HCT116 (cell line): ENCODE data around the gene PHLDB3. TPM values are rescaled to one million over a fixed set of nuclear protein-coding genes. Genes with fewer than 3 reads are reported as not detected.

Source experiments
- ATAC-seq: fragments of 200-7000 bp; cut with Tn5 transposase; 2 replicates; pipeline ENCODE4 v1.9.1; 2020; ENCODE audit warnings: mild to moderate bottlenecking, moderate library complexity
- BruUV-seq: library from RNA; stranded (reverse); fragments of 400-500 nt; replicated peaks from 2 replicates; lab custom pipeline; 2021; lab: Mats Ljungman, UMichigan
- CTCF ChIA-PET: fragments of 300-600 bp; sonication (Branson Sonifier 250); formaldehyde crosslinking; loops from one replicate; lab custom pipeline; 2021; ENCODE audit warnings: antibody characterized with exemption; lab: Charles Lee
- POLR2A ChIA-PET: fragments of 300-600, 350-600 bp; sonication (Branson Sonifier 250); formaldehyde crosslinking; loops from one replicate; lab custom pipeline; 2021; ENCODE audit warnings: antibody characterized with exemption; lab: Charles Lee
- RAD21 ChIA-PET, 2 experiments: fragments of 300-600 bp; sonication (Branson Sonifier 250); formaldehyde crosslinking; loops; one replicate each; lab custom pipeline; 2023; ENCODE audit warnings: low total read pairs in 2 of 2; ENCODE audit not compliant: uncharacterized antibody in 2 of 2, unreplicated experiment in 2 of 2, low non-redundant PET in 1 of 2; lab: Charles Lee
- DNase-seq: peaks from one replicate; pipeline ENCODE4 v3.0.0-alpha.2; 2010; ENCODE audit warnings: low read depth, low spot score
- H2AFZ ChIP-seq: fragments of 200-600 bp; shearing (Covaris generic), sonication (generic); 2 replicates; pipeline ENCODE4 v1.6.1; 2017; ENCODE audit warnings: low read depth, mixed run types, mixed read lengths, antibody characterized with exemption, low read length; ENCODE audit not compliant: poor library complexity, severe bottlenecking
- H3K27ac ChIP-seq: 2 replicates; pipeline ENCODE4 v1.5.1; 2012; ENCODE audit warnings: low read depth, low read length
- H3K27me3 ChIP-seq: fragments of 200-600 bp; sonication (generic); 2 replicates; pipeline ENCODE4 v1.6.1; 2016; ENCODE audit warnings: mixed run types, low read length, mixed read lengths; ENCODE audit not compliant: insufficient read depth
- H3K36me3 ChIP-seq, 2 experiments: fragments of 200-500 bp in 1 of 2; fragments of 200-600 bp in 1 of 2; sonication (Bioruptor generic) in 1 of 2; sonication (generic) in 1 of 2; 2 replicates each; pipeline versions ENCODE4 v1.5.1 to v1.6.1; 2014 to 2016; ENCODE audit warnings: low read length in 2 of 2, inconsistent platforms in 1 of 2, mixed read lengths in 1 of 2, mixed run types in 1 of 2; ENCODE audit not compliant: insufficient read depth in 2 of 2, control insufficient read depth in 1 of 2
- H3K4me1 ChIP-seq, 2 experiments: fragments of 200-600 bp in 1 of 2; sonication (generic) in 1 of 2; 2 replicates each; pipeline versions ENCODE4 v1.5.1 to v1.6.1; 2012 to 2017; ENCODE audit warnings: low read length in 2 of 2, inconsistent platforms in 1 of 2, mild to moderate bottlenecking in 1 of 2, mixed read lengths in 1 of 2, mixed run types in 1 of 2, moderate library complexity in 1 of 2; ENCODE audit not compliant: insufficient read depth in 2 of 2, control insufficient read depth in 1 of 2
- H3K4me2 ChIP-seq: fragments of 200-600 bp; sonication (generic); 2 replicates; pipeline ENCODE4 v1.6.1; 2017; ENCODE audit warnings: mixed run types, low read length, mixed read lengths
- H3K4me3 ChIP-seq, 2 experiments: fragments of 200-600 bp in 1 of 2; sonication (generic) in 1 of 2; replicated peaks in 1 of 2; 2 replicates each; pipeline ENCODE4 v1.5.1; 2011 to 2016; ENCODE audit warnings: low read length in 2 of 2, control low read depth in 1 of 2, low read depth in 1 of 2, mild to moderate bottlenecking in 1 of 2, mixed read lengths in 1 of 2, mixed run types in 1 of 2
- H3K79me2 ChIP-seq: fragments of 200-600 bp; sonication (generic); 2 replicates; pipeline ENCODE4 v1.6.1; 2017; ENCODE audit warnings: mild to moderate bottlenecking, mixed run types, low read length, moderate library complexity, mixed read lengths; ENCODE audit not compliant: insufficient read depth
- H3K9ac ChIP-seq: fragments of 200-600 bp; sonication (generic); 2 replicates; pipeline ENCODE4 v1.6.1; 2016; ENCODE audit warnings: low read length, mixed read lengths
- H3K9me2 ChIP-seq: fragments of 200-600 bp; sonication (generic), shearing (Covaris generic); 2 replicates; pipeline ENCODE4 v1.6.1; 2017; ENCODE audit warnings: mixed run types, mild to moderate bottlenecking, moderate library complexity; ENCODE audit not compliant: insufficient read depth
- H3K9me3 ChIP-seq, 2 experiments: fragments of 200-500 bp in 1 of 2; fragments of 200-600 bp in 1 of 2; sonication (Bioruptor generic) in 1 of 2; sonication (generic) in 1 of 2; 2 replicates each; pipeline ENCODE4 v1.6.1; 2014 to 2017; ENCODE audit warnings: low read length in 2 of 2, mixed read lengths in 2 of 2, inconsistent platforms in 1 of 2, low read depth in 1 of 2, mild to moderate bottlenecking in 1 of 2, mixed run types in 1 of 2, moderate library complexity in 1 of 2; ENCODE audit not compliant: control insufficient read depth in 1 of 2, insufficient read depth in 1 of 2
- H4K20me1 ChIP-seq: fragments of 200-600 bp; sonication (generic), shearing (Covaris generic); 2 replicates; pipeline ENCODE4 v1.6.1; 2017; ENCODE audit warnings: mixed run types, mild to moderate bottlenecking, moderate library complexity; ENCODE audit not compliant: insufficient read depth
- ATF3 ChIP-seq: IDR thresholded peaks from 2 replicates; pipeline ENCODE4 v1.6.1; 2012
- CBX3 ChIP-seq: IDR thresholded peaks from 2 replicates; pipeline ENCODE4 v1.6.1; 2012; ENCODE audit warnings: low read depth
- CEBPB ChIP-seq: IDR thresholded peaks from 2 replicates; pipeline ENCODE4 v1.6.1; 2012; ENCODE audit warnings: low read depth
- CTCF ChIP-seq, 3 experiments: fragments of 200-600 bp in 1 of 3; sonication (generic) in 1 of 3; IDR thresholded peaks in 2 of 3; conservative IDR thresholded peaks in 1 of 3; 2 replicates each; pipeline ENCODE4 v1.5.1; 2012 to 2017; ENCODE audit warnings: low read depth in 2 of 3, low read length in 2 of 3, antibody characterized with exemption in 1 of 3, borderline replicate concordance in 1 of 3, control low read depth in 1 of 3, mild to moderate bottlenecking in 1 of 3, mixed read lengths in 1 of 3, mixed run types in 1 of 3, moderate library complexity in 1 of 3; ENCODE audit not compliant: insufficient read depth in 1 of 3
- EGR1 ChIP-seq: IDR thresholded peaks from 2 replicates; pipeline ENCODE4 v1.6.1; 2012; ENCODE audit warnings: low read depth
- ELF1 ChIP-seq: IDR thresholded peaks from 2 replicates; pipeline ENCODE4 v1.6.1; 2012; ENCODE audit warnings: low read depth, borderline replicate concordance
- EZH2 ChIP-seq: fragments of 200-600 bp; sonication (generic); IDR thresholded peaks from 2 replicates; pipeline ENCODE4 v1.6.1; 2017; ENCODE audit warnings: antibody characterized with exemption, mixed run types
- FOSL1 ChIP-seq: IDR thresholded peaks from 2 replicates; pipeline ENCODE4 v1.6.1; 2012; ENCODE audit warnings: low read depth
- JUND ChIP-seq: IDR thresholded peaks from 2 replicates; pipeline ENCODE4 v1.6.1; 2012
- POLR2A ChIP-seq: IDR thresholded peaks from 2 replicates; pipeline ENCODE4 v1.7.0; 2011; ENCODE audit warnings: borderline replicate concordance; ENCODE audit not compliant: insufficient read depth, insufficient read length; ENCODE audit errors: extremely low read depth
- POLR2AphosphoS5 ChIP-seq: IDR thresholded peaks from 2 replicates; pipeline ENCODE4 v1.6.1; 2011; ENCODE audit warnings: mild to moderate bottlenecking, low read depth, low read length, moderate library complexity
- REST ChIP-seq: IDR thresholded peaks from 2 replicates; pipeline ENCODE4 v1.6.1; 2012; ENCODE audit warnings: low read depth
- SIN3A ChIP-seq: IDR thresholded peaks from 2 replicates; pipeline ENCODE4 v1.6.1; 2012; ENCODE audit warnings: low read depth
- SRF ChIP-seq: IDR thresholded peaks from 2 replicates; pipeline ENCODE4 v1.6.1; 2012; ENCODE audit warnings: low read depth
- TCF7L2 ChIP-seq: IDR thresholded peaks from 2 replicates; pipeline ENCODE4 v1.7.0; 2011; ENCODE audit warnings: borderline replicate concordance, inconsistent platforms; ENCODE audit not compliant: insufficient read depth, insufficient read length; ENCODE audit errors: extremely low read depth
- YY1 ChIP-seq: IDR thresholded peaks from 2 replicates; pipeline ENCODE4 v1.6.1; 2011; ENCODE audit warnings: low read length, low read depth, moderate library complexity, mild to moderate bottlenecking; ENCODE audit not compliant: insufficient replicate concordance; ENCODE audit errors: extremely low read depth
- ZFX ChIP-seq: fragments of 450-650 bp; IDR thresholded peaks from 2 replicates; pipeline ENCODE4 v1.6.1; 2017
- intact Hi-C: fragments of 100-400 bp; cut with micrococcal nuclease; formaldehyde crosslinking; loops from 2 replicates; pipeline ENCODE4 v1.10.0; 2022
- total RNA-seq: library from RNA; stranded (reverse); gene quantifications from one replicate; pipeline ENCODE4 v1.2.1, GENCODE V29; 2021; ENCODE audit not compliant: unreplicated experiment

The PHLDB3 gene
- total RNA-seq, 1 experiment from 2014 or later: 15.5 TPM

- CTCF ChIA-PET: interaction anchor here (0.7 kb wide), 1 partner anchor 11 kb away, joined by 3 read pairs; no protein-coding TSS in a partner anchor
- POLR2A ChIA-PET: no interaction called here
Measured at GRCh38 chr19:43435775-43436174, 68.8 kb downstream of the PHLDB3 start.

More at GRCh38 chr19:43435775-43436174, 68.8 kb downstream of the PHLDB3 start:
- H4K20me1 ChIP-seq: no peaks in the 10 kb centered on the region
- ATAC-seq (no peak), DNase-seq (no peak)
- no peaks in the 10 kb centered on the region for H3K27me3 ChIP-seq
- H3K9me2 ChIP-seq: no peaks in the 10 kb centered on the region
- no TSS peak for BruUV-seq
- H3K4me3 ChIP-seq: no peak overlapping the region
- H3K79me2 ChIP-seq: no peaks in the 10 kb centered on the region
- H3K9me3 ChIP-seq: no peaks in the 10 kb centered on the region; a peak in 1 of 4 replicates
- H3K27ac ChIP-seq: no peak overlapping the region
- H3K4me2 ChIP-seq: no peak overlapping the region
- no peak overlapping the region for H3K9ac ChIP-seq
- intact Hi-C loops: loop anchor here (10.0 kb wide), 1 partner anchor 509 kb away; no protein-coding TSS in a partner anchor
- H3K36me3 ChIP-seq: no peaks in the 10 kb centered on the region
- TF ChIP-seq SIN3A (no peak), EGR1 (no peak), FOSL1 (no peak), YY1 (no peak), ATF3 (no peak), POLR2AphosphoS5 (no peak), ELF1 (no peak), SRF (no peak), EZH2 (no peak), CBX3 (no peak), REST (no peak), POLR2A (no peak), CTCF (IDR thresholded peaks at IDR 0.05 in 2 of 3, conservative IDR thresholded peaks at IDR 0.05 in 1 of 3; ENCODE audit: borderline replicate concordance in 1 of 3, insufficient read depth in 1 of 3, low read depth in 2 of 3, low read length in 2 of 3) (no peak), CEBPB (no peak), TCF7L2 (no peak), JUND (no peak), ZFX (no peak)
- RAD21 ChIA-PET: no interaction called here
- peaks cover 0 to 24% of the 10 kb centered on the region in 2 experiments; a peak in 2 of 4 replicates for H3K4me1 ChIP-seq
- H2AFZ ChIP-seq: no peak overlapping the region
